IPS-11a (cell line): ENCODE measurements around the gene TMPRSS3.

Source experiments
- H3K4me3 ChIP-seq: one replicate; pipeline ENCODE4 v1.5.1; 2013; ENCODE audit warnings: low read depth, low read length, control low read depth

The TMPRSS3 gene

DNA sequence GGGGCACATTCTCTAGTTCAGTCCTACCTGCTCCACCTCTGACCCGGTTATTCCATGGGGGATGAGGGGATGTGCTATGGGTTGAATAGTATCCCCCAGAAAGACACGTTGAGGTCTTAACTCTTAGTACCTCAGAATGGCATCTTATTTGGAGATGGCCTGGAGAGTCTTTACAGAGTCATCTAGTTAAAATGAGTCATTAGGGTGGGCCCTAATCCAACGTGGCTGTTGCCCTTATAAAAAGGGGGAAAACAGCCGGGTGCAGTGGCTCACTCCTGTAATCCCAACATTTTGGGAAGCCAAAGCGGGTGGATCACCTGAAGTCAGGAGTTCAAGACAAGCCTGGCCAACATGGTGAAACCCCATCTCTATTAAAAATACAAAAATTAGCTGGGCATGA lies 5.7 kb downstream of the TMPRSS3 start:
- no peak overlapping the region for H3K4me3 ChIP-seq

DNA sequence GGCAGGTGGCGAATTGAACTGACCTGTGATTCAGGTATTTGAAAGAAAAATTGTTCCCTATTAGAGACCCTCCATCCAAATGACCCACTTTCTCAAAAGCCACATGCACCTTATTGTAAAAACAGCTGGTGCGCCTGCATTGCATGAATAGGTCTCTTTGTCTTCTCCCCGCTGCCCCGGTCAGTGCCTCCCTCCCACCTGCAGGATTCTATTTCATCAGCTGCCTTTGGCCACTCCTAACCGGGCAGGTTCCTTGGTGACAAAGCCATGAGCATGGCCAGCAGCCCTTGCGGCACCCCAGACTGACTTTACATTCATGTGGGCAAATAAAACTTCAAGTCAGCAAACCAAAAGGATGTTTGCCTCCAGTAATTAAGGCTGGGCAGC lies 6.4 kb downstream of the TMPRSS3 start:
- no peak overlapping the region for H3K4me3 ChIP-seq

DNA sequence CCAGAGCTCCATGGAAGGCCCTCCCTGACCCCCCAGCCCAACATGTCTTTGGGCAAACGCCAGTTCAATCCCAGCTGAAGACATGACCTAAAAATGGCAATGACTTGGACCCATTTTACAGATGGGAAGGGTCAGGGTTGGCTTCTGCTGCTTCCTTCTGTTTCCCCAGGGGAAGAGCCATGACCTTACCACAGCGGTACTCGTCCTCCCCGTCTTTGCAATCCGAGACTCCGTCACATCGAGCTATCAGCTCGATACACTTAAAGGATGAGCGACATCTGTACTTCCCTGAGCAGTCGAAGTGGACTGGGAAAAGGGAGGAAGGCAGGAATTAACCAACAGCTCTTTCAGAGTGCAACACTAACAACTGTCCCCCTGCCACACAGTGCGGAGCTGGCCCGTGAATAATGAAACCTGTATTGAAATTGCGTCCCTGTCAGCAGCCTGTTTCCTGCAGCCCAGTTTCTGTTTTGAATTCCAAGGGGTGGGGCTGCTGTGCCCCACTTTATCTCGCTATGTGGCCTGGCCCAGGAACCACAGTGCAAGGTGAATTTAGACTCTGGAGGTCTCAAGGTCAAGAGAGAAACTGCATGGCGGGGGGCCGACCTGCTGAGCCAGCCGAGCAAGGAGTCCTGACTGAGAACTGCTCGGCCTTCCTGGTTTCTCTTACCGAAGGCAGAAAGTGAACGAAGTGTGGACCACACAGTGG lies 7.0 kb downstream of the TMPRSS3 start:
- no peak overlapping the region for H3K4me3 ChIP-seq

DNA sequence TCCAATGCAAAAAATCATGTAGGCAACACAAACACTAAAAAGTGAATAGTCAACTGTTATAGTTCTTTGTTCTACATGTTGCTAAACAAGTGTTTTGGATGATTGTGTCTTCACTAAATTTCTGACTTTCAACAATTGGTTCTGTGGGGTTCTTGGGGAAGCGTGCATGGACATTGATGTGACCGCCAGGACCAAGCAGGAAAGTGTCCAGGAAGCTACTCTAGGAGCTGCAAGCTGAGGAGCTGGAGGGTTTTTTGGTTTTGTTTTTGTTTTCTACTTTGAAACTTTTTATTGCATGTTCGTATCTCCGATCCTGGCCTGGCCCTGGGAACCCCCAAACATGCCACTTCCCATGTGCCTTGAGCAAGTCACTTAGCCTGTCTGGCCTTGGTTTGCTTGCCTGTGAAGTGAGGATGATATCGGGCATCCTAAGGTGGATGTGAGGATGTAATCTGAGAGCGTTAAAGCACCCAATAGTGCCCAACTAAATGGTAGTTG lies 8.0 kb downstream of the TMPRSS3 start:
- H3K4me3 ChIP-seq = no peak overlapping the region

DNA sequence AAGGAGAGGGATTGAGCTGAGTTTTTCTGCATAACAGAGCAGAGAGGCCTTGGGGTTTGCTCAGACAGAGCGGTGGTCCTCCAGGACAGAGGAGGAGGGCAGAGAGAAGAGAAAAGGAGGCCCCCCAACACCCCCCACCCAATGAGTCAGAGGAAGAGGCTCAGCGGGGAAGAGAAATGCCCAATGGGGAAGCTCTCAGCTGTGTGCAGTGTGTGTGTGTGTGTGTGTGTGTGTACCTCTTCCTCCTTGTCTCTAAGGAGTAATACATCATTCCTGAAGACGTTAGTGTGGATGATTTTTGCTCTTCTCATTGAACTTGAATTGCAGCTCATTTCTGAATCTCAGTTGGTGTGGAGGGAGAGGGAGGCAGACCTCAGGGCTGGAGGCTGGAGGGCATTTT lies 8.7 kb downstream of the TMPRSS3 start:
- no peak overlapping the region for H3K4me3 ChIP-seq

DNA sequence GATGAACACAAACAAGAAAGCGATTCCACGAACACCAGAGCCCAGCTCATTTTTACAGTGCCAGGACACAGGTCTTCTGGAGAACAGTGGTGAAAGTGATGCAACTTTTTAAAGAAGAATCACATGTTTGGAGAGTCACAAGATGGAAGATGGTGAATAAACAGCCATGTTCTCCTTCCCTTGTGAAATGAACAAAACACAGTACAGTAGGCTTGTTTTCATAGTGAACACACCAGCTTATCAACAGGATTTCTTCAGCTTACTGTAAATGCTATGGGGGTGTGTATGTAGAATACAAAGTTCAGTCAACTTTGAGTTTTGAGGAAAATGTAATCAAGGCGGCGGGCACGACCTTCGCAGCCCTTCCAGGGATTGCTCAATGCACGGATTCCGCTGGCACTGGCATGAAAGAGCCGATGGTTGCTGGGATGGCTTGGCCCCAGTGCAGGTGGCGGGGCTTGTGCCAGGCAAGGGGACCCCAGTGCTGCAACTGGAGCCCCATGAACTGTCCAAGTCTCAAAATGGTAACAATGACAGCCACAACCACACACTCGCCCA lies 9.7 kb downstream of the TMPRSS3 start:
- H3K4me3 ChIP-seq = no peak overlapping the region

DNA sequence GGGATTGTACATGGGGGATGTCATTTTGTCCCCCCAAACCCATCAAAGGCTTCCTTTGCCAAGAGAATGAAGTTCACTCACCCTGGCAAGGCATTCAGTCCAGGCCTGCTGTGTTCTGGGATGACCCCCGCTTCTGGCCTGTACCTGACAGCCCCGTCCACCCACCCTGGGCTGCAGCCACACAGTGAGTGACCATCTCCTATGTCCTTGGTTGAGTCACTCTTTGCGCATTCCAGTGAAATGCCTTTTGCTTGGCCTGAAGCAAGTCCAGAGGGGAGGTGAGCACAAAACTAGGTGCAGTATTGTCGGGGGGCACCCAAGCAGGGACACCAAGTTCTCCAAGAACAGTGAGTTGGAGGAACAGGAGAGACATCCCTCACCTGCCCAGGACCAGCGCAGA lies 10.2 kb downstream of the TMPRSS3 start:
- H3K4me3 ChIP-seq = no peak overlapping the region

DNA sequence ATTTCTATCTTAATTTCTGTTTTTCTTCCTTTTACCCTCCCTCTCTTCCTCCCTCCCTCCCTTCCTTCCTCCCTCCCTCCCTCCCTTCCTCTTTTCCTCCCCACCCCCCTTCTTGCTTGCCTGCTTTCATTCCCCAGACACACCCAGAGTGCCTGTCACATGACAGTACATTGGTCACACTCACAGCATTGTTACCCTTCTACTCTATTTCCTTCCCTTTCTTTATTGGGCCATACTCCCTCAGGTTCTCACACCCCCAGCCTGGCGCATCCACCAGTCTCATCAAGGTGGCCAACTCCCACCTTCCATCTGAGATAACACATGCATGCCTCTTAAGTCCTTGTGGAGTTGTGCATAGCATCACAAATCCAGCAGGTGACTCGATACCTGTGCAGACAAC lies 10.9 kb downstream of the TMPRSS3 start:
- no peak overlapping the region for H3K4me3 ChIP-seq

DNA sequence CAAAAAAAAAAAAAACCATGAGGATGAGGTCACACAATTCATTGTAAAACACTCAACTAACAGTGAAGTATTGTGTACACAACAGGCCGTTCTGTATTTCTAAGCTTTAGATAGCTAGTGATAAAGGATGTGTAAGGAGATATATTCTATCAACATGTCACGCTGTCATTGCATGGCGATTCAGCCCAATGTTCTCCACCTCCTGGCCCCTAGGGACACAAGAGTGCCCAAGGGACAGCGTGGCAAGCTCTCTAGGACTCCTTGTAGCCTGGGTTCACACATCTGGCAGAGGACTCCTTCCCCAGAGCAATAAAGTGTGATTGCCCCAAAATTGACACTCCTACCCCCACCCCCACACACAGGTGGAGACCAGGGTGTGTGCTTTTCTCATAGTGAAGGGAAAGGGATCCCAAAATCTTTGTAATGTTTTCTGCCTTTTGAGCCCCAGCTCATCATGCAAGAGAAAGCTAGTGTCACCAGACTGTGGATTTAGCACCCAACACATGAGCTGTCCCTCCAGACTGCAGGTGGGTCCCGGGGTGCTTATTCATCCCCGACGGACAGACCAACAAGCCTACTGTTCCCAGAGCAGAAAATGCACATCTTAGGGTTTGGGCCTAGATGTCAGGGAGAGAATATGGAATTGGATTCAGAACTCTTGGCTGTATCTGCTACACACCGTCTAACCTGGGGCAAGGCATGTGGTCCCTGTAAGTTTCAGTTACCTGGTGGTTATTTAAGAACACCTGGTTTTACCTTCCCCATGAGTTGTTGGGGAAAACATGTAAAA lies 11.5 kb downstream of the TMPRSS3 start:
- H3K4me3 ChIP-seq = no peak overlapping the region

DNA sequence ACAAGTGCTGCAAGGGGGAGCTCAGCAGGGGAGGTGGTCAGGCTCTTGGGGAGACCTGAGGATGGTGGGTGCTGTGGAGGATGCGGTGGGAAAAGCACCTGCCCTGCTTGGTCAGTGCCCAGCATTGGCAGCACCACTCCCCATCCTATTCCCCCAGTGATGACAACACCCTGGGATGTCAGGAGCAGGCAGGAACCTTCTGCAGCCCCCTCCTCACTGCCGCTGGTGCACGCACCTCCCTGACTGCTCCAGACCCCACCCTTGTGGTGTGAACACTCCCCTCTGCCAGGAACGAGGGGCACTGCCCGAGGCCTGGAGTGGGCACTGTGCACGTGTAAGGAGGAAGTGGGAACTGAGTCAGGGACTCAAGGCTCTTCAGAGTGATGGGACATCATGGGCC lies 12.5 kb downstream of the TMPRSS3 start:
- H3K4me3 ChIP-seq = no peak overlapping the region

DNA sequence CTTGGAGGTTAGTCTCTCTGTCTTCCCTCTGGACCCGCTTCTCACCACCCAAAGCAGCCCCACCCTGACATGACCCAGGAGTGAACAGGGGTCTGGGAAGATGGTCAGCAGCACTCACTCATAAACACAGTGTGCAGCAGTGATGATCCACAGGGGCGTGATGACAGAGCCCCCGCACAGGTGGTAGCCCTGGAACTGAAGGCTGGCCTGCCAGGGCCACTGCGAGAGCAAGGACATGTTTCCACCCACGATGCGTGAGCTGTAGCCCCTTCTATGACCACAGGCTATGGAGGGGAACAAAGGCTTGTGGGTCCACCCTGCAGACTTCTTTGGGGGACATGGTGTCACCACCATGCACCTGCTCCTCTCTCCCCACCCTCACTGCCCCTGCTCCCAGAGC lies 12.9 kb downstream of the TMPRSS3 start:
- no peak overlapping the region for H3K4me3 ChIP-seq

DNA sequence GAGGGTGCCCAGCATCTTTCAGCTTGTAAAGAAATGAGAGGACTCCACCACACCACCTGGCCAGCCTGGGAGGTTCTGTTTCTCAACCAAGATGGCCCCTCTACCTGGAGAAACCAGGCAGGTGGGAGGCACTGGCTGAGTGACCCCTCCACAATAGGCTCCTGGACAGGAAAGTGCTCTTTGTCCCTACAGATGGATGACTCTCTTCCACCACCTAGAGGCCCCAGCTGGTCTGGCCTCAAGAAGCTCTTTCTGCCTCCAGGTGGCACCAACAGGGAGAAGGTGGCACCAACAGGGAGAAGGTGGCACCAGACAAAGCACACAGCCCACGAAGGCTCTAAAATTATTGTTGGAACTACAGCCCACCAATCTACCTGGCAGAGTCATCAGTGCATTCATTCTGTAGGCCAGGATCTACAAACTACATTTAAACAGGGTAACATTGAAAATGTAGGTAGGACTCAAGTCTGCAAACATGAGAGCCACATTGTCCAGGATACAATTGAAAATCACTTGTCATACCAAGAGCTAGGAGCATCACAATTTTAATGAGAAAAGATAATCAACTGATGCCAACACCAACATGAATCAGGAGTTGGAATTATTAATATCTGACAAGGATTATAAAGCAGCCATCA lies 14.4 kb downstream of the TMPRSS3 start:
- no peak overlapping the region for H3K4me3 ChIP-seq

DNA sequence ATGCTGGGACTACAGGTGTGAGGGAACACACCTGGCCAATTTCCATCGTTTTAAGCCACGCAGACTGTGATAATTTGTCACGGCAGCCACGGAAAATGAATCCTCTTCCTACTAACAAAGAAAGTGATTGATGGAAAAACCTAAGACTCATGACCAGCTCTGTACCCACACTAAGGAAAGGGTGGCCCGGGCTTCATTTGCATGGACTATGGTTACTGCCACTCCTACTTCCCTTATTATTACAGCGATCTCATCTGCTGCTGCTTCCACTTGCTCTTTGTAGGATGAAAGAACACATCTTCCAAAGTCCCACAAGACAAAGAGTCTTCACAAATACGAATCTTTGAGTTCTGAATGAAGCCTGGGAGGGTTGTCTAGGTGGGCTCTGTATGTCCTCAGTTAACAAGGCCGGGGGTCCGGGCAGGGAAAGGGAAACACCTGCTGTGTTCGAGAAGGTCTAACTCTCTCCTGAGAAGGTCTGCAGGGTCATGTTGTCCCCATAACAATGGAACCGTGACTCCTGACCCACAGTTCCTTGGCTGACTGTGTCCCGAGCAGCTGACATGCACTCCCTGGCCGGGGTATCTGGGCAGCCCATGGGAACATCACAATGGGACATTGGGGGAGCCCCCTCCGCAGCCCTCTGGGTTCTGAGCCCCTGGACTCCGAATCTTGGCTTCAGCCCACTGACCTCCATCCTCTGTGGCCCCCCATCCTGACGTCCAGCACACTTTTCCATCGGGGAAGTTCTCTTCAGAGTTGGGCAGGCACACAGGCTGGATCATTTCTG lies 16.2 kb downstream of the TMPRSS3 start:
- no peak overlapping the region for H3K4me3 ChIP-seq

DNA sequence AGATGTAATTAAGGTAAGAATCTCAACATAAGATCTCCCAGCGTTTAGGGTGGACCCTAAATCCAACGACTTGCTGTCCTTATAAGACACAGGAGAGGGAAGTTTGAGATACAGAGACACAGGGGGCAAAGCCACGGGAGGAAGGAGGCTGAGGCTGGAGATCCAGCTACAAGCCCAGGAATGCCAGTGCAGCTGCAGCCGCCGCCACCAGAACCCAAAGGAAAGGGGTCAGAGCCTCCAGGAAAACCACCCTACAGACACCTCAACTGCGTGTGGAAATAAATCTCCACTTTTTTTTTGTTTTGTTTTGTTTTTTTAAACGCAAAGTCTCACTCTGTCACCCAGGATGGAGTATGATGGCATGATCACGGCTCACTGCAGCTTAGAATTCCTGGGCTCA lies 17.4 kb downstream of the TMPRSS3 start:
- H3K4me3 ChIP-seq = no peak overlapping the region

DNA sequence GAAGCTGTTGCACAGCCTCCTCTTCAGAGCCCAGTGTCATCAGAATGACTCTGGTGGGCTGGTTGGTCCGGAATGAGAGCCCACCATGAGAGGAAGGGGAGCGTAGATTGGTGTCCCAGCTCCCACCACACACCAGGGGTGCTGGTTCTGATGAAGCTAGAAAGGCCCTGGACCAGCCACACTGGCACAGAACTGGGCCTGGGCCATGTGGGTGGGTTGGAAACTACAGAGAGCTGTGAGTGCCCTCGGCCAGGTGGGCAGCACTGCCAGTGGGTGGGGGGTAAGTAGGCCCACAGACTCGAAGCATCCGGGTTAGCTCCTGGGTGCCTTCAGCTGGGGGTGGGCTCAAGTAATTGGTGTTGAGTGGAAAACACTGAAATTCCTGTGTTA lies 17.9 kb downstream of the TMPRSS3 start:
- H3K4me3 ChIP-seq = no peak overlapping the region

DNA sequence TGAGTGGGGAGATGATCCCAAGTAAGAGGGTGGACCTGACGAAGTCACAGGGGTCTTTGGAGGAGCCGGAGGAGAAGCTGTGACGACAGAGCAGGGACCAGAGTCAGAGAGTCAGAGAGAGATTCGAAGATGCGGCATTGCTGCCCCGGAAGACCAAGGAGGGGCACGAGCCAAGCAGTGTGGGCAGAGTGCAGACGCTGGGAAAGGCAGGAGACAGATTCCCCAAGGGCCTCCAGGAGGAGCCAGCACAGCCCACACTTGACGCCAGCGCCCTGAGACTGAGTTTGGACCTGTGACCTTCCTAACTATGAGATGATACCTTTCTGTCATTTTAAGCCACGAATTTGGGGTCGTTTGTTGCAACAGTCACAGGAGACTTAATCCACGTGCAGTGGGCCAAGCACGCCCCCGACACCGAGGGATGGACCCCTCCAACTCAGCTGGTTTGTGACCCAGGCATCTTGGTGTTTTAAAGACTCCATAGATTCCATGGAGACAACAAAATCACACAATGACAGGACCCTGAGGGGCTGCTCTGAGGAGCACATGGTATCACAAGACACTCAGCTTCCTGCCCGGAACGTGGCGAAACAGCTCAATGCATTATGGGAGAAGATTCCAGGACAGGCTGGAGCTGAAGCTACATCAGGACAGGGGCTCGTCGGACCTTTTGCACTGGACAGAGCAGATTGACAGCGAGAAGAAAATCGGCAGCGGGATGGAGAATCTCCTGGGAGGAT lies 18.5 kb downstream of the TMPRSS3 start:
- H3K4me3 ChIP-seq = no peak overlapping the region

DNA sequence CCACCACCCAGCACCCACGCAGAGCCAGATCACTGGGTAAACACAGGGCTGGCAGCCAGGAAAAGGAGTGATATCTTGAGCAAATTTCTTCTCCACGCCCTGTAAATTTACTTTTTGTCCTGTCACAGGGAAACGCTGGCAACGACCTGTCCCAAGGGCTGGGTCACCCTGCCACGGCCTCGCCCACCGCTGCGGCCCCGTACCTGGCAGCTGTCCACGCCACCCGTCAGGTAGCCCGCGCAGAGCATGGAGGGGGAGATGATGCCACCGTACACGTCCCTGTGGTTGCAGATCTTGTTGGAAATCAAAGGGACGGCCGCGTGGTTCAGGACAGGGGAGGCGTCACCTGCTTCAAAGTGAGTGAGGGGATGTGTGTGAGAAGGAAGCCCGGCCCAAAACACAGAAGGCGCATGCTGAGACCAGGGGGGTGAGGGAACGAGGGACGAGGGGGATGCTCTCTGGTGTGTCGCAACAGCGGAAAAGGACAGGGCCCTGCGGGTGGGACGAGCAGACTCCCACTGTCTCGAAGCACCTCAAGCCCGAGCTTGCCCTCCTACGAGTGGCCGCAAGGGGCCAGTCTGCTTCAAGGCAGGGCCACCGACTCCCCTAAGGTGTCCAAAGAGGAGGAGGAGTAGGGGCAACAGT lies 19.4 kb downstream of the TMPRSS3 start:
- H3K4me3 ChIP-seq = no peak overlapping the region

DNA sequence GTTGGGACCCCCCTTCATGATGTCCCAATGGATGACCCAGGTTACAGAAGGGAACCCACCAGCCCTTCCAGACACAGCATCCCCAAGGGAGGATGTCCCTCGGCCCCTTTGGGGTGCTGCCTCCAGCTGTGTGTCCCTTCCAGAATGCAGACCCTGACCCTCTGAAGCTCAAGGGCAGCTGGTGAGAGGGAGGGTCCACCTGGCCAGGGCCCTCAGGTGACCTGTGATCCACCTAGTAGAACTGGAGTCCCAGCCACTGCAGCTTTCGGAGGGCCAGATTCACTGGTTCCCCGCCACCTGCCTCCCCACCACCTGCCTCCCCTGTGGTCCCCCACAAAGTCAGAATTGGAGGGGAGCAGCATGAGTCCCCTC lies 19.9 kb downstream of the TMPRSS3 start:
- H3K4me3 ChIP-seq = no peak overlapping the region

DNA sequence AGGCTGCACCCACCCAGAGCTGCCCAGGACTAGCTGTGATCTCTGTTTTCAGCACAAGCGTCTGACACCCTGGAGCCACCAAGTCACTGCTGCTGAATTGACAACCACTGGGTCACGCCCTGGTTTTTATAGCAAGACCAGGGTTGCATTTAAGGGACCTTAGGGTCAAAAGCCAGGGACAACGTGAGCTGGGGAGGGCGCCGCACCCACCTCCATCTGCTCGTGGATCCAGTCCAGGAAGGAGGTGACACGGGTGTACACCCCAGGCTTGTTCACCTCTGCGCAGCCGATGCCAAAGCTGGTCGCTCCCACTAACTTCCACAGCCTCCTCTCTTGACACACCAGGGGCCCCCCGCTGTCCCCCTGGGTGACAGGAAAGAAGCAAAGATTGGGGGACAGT lies 20.3 kb downstream of the TMPRSS3 start:
- no peak overlapping the region for H3K4me3 ChIP-seq
